GM18951 (cell line): ENCODE data around the gene DSTN.

Experiments used
- POLR2A ChIP-seq: IDR thresholded peaks from 4 replicates; pipeline ENCODE4 v1.6.1; 2011; ENCODE audit warnings: mild to moderate bottlenecking; ENCODE audit not compliant: insufficient read length, insufficient read depth; ENCODE audit errors: extremely low read depth
- in situ Hi-C: fragments of 300-500 bp; cut with MboI; formaldehyde crosslinking; loops from one replicate; pipeline ENCODE4 v1.12.0; 2022; ENCODE audit warnings: low sequenced_read_pairs, mixed read lengths, inconsistent platforms; ENCODE audit not compliant: unreplicated experiment

DSTN gene

DNA sequence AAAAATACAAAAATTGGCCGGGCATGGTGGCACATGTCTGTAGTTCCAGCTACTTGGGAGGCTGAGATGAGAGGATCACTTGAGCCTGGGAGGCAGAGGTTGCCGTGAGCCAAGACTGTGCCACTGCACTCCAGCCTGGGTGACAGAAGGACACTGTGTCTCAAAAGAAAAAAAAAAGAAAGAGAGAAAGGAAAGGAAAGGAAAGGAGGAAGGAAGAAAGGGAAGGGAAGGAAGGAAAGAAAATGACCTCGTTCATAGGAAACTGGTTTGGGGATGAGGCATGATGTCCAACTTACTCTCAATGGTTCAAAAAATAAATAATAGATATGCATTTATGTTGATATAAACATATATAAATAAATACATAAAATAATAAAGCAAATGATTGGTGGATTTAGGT lies 31.9 kb upstream of the DSTN start:
- in situ Hi-C loops, result loop anchor here (10.0 kb wide), 1 partner anchor 87 kb away; no protein-coding TSS in a partner anchor
- no peak for TF ChIP-seq POLR2A

DNA sequence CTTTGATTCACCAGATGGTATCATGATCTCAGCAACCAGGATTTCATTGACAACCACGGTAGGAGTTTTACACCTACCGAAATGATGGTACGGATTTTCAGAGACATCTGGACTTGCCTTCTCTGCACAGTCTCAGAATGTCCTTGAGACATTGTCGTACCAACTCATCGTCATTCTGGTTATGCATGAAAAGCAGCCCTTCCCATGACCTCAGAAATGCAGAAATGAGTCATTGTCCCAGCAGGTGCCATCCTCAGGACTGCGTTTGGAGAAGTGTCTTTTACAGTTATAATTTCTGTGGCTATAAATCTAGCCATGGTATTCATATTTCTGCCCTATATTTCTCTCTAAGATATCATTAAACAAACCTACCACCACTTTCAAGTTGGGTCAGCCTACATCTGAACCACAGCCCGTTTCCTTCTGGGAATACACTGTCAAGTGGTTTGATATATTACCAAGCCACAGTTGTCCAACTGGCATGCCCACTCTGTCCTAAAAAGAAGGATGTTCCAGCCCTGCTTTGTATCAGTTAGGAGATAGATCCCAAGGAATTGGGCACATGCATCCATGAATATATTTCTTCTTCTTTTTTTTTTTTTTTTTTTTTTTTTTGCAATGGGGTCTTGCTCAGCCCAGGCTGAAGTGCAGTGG lies 31.2 kb upstream of the DSTN start:
- TF ChIP-seq POLR2A, result no peak
- in situ Hi-C loops, result loop anchor here (10.0 kb wide), 1 partner anchor 86 kb away; no protein-coding TSS in a partner anchor

DNA sequence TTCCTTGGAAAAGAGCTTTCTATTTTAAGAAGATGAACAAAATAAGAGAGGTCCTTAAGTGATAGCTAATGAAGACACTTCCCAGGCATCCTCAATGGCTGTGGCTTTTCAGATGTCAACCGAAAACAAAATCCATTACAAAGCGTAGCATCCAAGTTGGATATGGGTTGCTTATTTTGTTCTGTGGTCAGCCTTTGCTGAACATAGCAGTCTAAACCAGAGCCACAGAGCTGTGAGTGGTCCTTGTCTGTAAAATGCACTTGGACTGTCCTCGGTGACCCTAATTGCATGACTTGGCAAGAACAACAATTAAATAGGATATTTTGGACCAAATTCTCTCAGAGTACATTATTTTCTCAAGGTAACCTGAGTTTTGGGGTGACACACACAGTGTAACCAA lies 28.3 kb upstream of the DSTN start:
- in situ Hi-C loops, result no loop called here
- TF ChIP-seq POLR2A, result no peak

DNA sequence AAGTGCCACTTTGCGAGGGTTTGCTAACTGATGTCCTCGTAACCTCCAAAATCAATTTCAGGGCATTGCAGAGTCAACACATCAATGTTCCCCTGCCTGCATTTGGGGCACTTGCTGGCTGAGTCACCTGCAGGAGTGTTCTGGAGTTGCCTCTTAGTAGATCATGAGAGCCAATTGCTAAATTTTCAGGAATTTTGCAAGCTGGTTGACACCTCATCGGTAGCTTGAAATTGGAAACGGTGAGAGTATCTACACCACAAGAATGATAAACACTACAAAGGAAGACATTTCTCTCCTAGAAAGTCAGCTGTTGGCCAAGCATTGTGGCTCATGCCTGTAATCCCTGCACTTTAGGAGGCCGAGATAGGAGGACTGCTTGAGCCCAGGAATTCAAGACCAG lies 27.9 kb upstream of the DSTN start:
- no peak for TF ChIP-seq POLR2A
- in situ Hi-C loops, result no loop called here

DNA sequence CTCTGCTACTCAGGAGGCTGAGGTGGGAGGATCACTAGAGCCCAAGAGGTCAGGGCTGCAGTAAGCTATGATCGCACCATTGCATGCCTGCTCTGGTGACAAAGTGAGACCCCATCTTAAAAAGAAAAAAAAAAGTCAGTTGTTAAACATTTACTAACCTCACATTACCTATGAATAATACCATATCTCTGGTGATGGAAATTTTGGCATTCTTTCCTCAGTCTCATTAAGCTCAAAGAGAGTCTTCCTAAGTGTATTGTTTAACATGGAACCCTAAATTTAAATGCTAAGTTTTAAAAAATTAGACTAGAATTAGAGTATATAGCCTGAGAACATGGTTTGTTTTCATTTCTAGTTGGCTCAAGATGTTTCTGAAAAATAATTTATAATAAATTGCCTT lies 27.4 kb upstream of the DSTN start:
- in situ Hi-C loops, result no loop called here

DNA sequence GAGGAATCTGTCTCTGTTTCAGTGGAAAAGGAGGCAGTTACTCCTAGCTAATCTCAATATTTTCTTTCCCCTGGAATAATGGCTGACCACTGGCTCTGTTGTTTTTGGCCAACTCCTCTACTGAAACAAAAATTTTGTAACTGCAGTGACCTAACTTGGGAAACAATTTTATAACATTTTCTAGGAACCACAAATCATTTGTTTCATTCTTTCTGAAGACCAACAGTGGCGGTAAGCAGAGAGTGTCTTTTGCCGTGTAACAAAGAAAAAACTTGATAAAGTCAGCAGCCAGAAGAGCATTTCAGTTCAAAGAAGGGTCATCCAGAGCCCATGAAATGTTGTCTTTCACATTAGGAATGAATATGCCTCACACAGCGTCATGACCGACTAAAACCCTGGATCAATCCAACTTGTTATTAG lies 26.9 kb upstream of the DSTN start:
- no peak for TF ChIP-seq POLR2A
- in situ Hi-C loops, result no loop called here

More for the DNA sequence above, 27.4 kb upstream of the DSTN start:
- no peak for TF ChIP-seq POLR2A

DNA sequence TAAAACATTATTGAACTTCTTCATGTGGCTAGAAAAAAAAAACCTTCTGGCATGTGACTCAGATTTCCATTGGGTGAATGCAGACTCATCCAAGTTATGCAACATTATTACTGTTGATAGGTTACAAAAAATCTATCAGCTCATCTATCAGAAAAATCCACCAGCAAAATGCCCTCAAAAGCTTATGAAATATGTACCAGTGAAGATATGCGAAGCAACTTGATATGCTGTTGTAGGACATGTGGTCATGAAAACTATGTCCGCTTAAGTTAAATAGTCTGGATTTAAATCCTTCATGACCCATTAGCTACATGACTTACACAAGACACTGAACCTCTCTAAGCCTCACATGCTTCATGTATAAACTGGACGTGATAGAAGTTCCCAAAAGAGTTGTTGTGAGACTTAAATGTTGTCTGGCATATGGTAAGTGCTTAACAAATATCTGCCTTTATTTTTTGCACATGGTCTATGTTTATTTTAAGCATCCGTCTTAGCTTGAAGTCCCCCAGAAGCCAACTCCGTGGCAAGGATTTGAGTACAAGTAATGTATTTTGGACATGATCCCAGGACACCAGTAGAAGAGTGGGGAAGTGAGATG lies 26.2 kb upstream of the DSTN start:
- in situ Hi-C loops, result no loop called here
- no peak for TF ChIP-seq POLR2A

DNA sequence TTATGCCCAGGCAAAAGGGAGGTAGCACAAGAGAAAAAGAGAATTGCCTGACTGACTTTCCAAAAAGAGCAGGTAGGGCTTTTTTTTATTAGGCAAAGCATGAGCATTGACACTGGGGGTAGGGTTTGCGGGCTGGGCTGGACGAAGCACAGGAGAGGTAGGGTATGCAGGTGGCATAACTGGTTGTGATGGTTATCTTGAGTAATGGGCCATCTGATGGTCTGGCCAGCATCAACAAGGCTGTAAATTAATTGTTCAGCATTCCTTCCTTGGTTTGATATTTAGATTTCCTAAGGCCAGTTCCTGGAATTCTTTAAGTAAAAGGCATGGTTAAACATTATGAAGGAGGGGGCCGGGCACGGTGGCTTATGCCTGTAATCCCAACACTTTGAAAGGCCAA lies 24.7 kb upstream of the DSTN start:
- no peak for TF ChIP-seq POLR2A
- in situ Hi-C loops, result no loop called here

DNA sequence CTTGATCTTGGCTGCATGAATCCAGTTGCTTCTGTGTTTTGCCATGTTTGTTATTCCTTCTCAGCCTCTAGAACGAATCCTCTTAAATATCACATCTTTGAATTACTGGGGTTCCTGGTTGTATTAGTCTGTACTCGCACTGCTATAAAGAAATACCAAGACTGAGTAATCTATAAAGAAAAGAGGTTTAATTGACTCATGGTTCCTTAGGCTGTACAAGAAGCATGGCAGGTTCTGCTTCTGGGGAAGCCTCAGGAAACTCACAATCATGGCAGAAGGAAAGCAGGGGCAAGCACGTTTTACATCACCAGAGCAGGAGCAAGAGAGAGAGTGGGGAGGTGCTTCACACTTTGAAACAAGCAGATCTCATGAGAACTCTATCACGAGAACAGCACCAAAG lies 20.7 kb upstream of the DSTN start:
- in situ Hi-C loops, result no loop called here
- TF ChIP-seq POLR2A, result no peak

DNA sequence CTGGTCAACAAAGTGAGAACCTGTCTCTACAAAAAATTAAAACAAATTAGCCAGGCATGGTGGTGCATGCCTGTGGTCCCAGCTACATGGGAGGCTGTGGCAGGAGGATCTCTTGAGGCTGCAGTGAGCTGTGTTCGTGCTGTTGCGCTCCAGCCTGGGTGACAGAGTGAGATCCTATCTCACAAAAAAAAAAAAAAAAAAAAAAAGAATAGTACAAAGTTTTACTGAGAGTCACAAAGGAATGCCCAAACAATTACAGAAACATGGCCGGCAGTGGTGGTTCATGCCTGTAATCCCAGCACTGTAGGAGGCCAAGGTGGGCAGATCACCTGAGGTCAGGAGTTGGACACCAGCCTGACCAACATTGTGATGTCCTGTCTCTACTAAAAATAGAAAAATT lies 14.8 kb upstream of the DSTN start:
- TF ChIP-seq POLR2A, result no peak
- in situ Hi-C loops, result no loop called here

DNA sequence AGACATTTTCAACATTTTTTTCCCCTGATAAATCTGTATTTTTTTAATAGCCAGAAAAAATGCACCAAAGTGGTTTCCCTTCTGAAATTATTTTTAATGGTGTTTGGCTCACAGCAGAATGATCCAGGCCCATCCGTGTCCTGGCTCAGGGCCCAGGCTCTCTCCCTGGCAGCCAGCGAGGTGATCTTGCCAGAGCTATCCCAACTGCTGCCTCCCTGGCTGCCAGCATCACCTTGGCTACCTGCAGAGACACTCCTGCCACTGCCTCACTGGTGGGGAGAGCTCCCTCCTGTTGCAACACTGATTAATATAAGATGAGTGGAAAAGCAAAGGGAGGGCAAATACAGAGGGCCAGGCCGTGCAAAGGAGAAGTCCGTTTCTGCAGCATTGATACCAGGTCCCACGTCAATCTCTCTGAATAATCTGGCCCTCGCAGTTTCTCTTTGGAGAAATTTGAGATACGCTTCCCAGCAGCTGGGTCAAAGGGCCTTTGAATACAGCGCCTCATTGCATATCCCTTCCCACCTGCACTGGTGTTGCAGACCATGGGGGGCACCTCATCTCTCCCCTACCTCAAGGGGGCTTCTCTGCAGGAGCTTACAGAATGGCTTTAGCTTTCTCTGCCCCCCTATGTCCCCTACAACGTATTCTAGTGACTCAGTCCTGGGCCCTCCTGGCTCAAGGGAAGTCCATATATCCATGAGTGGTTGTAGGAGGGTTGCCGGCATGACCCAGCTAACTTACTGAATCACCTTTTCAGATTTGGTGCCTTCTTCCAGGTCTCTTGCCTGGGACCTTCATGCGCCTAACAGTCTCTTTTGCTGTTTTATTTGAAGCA lies 12.8 kb upstream of the DSTN start:
- TF ChIP-seq POLR2A, result no peak
- in situ Hi-C loops, result no loop called here

DNA sequence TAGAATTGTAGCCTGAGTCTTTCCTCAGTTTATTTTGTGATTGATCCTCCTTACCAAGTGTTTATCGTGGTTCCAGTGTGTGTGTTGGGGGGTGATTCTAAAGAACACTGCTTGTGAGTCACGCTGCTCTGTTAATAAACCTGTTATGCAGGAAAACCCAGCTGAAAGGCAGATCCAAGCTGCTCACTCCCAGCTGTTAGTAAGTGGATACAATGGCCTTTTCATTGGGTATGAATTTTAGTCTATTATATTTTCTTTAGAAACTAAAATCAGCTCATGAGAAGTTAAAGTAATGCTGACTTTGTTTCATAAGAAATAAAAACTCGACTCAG lies 12.2 kb upstream of the DSTN start:
- TF ChIP-seq POLR2A, result no peak
- in situ Hi-C loops, result no loop called here

DNA sequence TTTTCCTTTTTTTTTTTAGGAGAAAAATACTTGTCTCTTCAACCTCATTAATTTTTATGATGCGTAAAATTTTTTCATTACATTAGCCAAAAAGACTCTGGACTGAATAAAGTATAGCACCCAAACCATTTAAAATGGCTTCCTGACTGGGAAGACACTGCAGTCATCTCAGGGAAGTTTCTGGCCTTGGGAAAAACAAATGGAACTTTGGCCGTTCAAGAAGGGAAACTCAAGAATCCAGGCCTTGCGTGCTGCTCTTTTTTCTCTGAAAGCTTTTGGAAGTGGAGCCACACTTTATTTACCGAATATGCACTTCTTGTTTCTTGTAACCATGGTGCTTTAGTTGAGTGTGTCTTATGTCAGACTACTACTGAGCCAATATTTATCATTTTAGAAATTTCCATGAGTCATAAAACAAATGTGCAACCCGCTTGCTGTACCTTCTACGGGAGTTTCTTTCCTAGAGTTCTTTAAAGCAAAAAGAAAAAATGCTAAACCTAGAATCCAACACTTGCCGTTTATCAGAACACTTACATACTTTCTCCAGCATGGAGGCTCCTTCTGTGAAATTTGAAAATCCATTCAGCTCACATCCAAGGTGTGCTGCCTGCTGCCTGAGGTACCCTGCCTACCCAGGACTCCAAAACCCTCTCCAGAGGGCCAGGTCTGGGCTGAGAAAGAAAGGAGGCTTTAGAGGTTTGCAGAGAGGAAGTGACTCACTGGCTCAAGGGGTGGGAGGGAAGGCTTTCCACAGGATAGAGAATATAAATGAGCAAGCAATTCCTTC lies 11.5 kb upstream of the DSTN start:
- in situ Hi-C loops, result no loop called here
- TF ChIP-seq POLR2A, result no peak
